IPS-15b (cell line): ENCODE data around the gene SNX9.
"Not testable (repeated sequence)": the region's sequence is repeated elsewhere in the genome, so short reads cannot be mapped to it uniquely, and the experiment has no call there.

Experiments used
- H3K27me3 ChIP-seq: one replicate; pipeline ENCODE4 v1.6.1; 2013; ENCODE audit warnings: low read length; ENCODE audit not compliant: control insufficient read depth, insufficient read depth
- H3K36me3 ChIP-seq: one replicate; pipeline ENCODE4 v1.6.1; 2013; ENCODE audit warnings: low read length; ENCODE audit not compliant: control insufficient read depth, insufficient read depth
- H3K4me1 ChIP-seq: one replicate; pipeline ENCODE4 v1.6.1; 2013; ENCODE audit warnings: mild to moderate bottlenecking, low read length; ENCODE audit not compliant: control insufficient read depth, insufficient read depth
- H3K4me3 ChIP-seq: one replicate; pipeline ENCODE4 v1.5.1; 2013; ENCODE audit warnings: low read depth, low read length
- H3K9ac ChIP-seq: one replicate; pipeline ENCODE4 v1.6.1; 2013; ENCODE audit warnings: low read depth, mild to moderate bottlenecking, low read length
- H3K9me3 ChIP-seq: one replicate; pipeline ENCODE4 v1.6.1; 2013; ENCODE audit warnings: mild to moderate bottlenecking, low read length; ENCODE audit not compliant: control insufficient read depth, insufficient read depth

SNX9 gene

DNA sequence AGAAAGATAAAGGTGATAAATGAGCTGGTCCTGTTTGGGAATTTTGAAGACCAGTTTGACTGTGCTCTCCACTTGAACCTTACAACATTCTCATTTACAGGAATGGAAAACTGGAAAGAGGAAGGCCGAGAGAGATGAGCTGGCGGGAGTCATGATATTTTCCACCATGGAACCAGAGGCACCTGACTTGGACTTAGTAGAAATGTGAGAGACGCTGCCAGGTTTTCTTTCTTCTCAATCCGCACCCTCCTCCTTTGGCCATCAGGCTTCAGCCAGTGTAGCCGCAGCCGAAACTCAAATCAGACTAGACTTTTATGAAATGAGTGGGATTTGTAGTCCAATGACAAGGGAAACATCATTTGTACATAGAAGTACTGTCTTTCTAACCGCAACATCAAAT lies 104.0 kb downstream of the SNX9 start:
- Histone ChIP-seq H3K27me3 (no peaks in the 10 kb centered on the region), H3K9me3 (no peaks in the 10 kb centered on the region), H3K4me3 (no peak overlapping the region), H3K36me3 (no peaks in the 10 kb centered on the region), H3K4me1 (peaks cover 15% of the 10 kb centered on the region), H3K9ac (no peak overlapping the region)

GRCh38 chr6:157928428-157928827 lies 105.4 kb downstream of the SNX9 start:
- H3K36me3 ChIP-seq = peaks cover 1% of the 10 kb centered on the region
- peaks cover 15% of the 10 kb centered on the region for H3K4me1 ChIP-seq

GRCh38 chr6:157929076-157929475 lies 106.0 kb downstream of the SNX9 start:
- no peak overlapping the region for H3K4me3 ChIP-seq
- H3K36me3 ChIP-seq = peaks cover 2% of the 10 kb centered on the region
- no peak overlapping the region for H3K9ac ChIP-seq
- H3K4me1 ChIP-seq = peaks cover 15% of the 10 kb centered on the region
- H3K27me3 ChIP-seq = no peaks in the 10 kb centered on the region
- H3K9me3 ChIP-seq = no peaks in the 10 kb centered on the region

More at GRCh38 chr6:157928428-157928827, 105.4 kb downstream of the SNX9 start:
- Histone ChIP-seq H3K4me3 (no peak overlapping the region), H3K9ac (no peak overlapping the region), H3K9me3 (no peaks in the 10 kb centered on the region), H3K27me3 (no peaks in the 10 kb centered on the region)

GRCh38 chr6:157929765-157930319 lies 106.8 kb downstream of the SNX9 start:
- Histone ChIP-seq H3K9ac (no peak overlapping the region), H3K4me3 (no peak overlapping the region), H3K9me3 (no peaks in the 10 kb centered on the region), H3K27me3 (no peaks in the 10 kb centered on the region), H3K36me3 (peaks cover 2% of the 10 kb centered on the region), H3K4me1 (peaks cover 15% of the 10 kb centered on the region)

DNA sequence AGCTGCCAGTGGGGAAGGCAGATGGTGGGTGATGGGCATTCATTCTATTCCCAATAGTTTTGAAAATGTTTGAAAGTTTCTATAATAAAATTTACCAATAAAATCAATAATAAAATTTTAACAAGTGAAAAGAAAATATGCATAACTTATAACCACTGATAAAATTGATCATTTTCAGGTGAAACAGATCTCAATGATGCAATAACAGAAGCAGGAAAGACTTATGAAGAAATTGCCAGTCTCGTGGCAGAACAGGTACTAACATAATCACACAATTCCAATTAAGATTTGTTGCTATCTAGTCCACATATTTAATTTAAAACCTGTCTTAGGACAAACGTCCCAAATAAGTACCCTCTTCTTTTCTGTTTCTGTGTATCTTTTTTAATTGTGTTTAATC lies 112.7 kb downstream of the SNX9 start:
- no peak overlapping the region for H3K4me3 ChIP-seq
- H3K27me3 ChIP-seq = no peaks in the 10 kb centered on the region
- peaks cover 2% of the 10 kb centered on the region for H3K36me3 ChIP-seq
- H3K4me1 ChIP-seq = peaks cover 6% of the 10 kb centered on the region
- no peak overlapping the region for H3K9ac ChIP-seq
- no peaks in the 10 kb centered on the region for H3K9me3 ChIP-seq

- peaks cover 8% of the 10 kb centered on the region for H3K36me3 ChIP-seq
- no peak overlapping the region for H3K9ac ChIP-seq
- no peaks in the 10 kb centered on the region for H3K9me3 ChIP-seq
- H3K4me1 ChIP-seq = no peaks in the 10 kb centered on the region
- H3K27me3 ChIP-seq = no peaks in the 10 kb centered on the region
- no peak overlapping the region for H3K4me3 ChIP-seq
These were observed 114.3 kb downstream of the SNX9 start for GRCh38 chr6:157937318-157937717.

DNA sequence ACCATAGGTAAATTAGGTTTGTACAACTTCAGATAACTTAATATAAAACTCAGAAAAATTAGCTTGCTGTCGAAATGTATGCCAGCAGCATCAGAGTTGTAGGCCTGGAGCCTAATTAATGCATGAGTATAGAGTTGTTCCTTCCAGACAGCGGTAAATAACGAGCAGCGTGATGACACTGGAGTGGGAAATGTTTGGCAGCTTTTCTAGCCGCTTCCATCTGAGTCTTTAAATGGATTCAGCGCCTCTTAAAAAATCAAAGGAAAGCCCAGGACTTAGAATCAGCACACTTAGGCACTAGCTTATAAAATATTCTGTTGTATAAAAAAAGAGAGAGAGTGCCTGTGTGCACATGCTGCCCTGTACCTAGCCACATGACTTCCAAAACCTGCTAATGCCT lies 114.9 kb downstream of the SNX9 start:
- Histone ChIP-seq H3K27me3 (no peaks in the 10 kb centered on the region), H3K36me3 (peaks cover 8% of the 10 kb centered on the region)

DNA sequence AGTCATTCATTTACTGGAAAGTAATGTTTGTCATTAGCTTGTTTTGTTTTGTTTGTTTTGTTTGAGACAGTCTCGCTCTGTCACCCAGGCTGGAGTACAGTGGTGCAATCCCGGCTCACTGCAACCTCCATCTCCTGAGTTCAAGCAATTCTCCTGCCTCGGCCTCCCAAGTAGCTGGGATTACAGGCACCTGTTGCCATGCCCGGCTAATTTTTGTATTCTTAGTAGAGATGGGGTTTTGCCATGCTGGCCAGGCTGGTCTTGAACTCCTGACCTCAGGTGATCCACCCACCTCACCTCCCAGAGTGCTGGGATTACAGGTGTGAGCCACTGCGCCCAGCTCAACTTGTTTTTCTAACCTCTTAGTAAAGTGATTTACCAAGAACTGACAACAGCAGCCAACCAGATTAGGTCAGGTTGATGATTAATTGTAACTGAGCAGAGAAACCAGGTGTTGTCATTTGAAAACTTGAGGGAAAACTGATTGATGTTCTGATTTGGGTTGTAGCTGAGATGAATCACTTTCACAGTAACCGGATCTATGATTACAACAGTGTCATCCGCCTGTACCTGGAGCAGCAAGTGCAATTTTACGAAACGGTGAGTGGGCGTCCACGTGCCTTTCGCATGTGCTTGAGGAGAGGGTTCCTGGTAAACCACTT lies 117.5 kb downstream of the SNX9 start:
- H3K36me3 ChIP-seq = peaks cover 12% of the 10 kb centered on the region
- not testable (repeated sequence) for H3K9ac ChIP-seq, H3K9me3 ChIP-seq, H3K27me3 ChIP-seq, H3K4me3 ChIP-seq, H3K4me1 ChIP-seq

More for the DNA sequence above, 114.9 kb downstream of the SNX9 start:
- Histone ChIP-seq H3K4me1 (no peaks in the 10 kb centered on the region), H3K9ac (no peak overlapping the region), H3K9me3 (no peaks in the 10 kb centered on the region), H3K4me3 (no peak overlapping the region)

DNA sequence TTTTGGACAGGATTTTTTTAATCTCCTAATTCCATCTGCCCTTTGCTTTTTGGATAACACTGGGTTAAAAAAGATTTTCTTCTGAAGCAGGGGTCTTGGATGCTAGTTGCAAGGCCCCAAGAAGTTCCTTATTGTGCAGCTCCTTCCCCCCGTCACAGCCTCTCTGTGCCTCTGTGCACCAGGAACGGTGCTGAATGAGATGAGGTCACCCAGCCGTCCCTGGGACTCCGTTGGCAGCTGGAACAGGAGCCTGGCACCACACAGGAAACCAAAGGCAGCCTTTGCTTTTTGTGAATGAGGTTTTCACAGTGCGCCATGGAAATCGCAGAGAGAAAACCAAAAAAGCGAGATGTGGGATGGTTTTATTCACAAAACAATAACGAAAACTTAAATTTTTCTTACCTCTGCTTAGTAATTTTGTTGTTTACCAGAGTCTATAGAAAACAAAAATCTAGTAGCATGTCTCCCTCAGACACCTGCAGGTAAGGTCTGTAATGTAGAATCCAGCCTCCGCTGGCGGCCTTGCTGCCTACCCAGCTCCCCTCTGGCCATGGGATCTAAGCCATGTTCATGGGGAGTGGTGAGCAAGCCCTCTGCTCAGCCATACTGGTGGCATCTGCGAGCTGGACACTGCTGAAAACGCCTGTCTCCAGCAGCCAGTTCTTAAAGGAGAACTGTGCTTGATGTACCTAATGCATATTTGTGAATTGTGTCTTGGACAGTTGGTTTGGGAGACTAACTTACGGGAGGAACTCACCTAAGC lies 118.2 kb downstream of the SNX9 start:
- H3K36me3 ChIP-seq = peaks cover 12% of the 10 kb centered on the region
- no peaks in the 10 kb centered on the region for H3K9me3 ChIP-seq
- no peak overlapping the region for H3K9ac ChIP-seq
- no peaks in the 10 kb centered on the region for H3K27me3 ChIP-seq
- H3K4me3 ChIP-seq = no peak overlapping the region
- H3K4me1 ChIP-seq = no peaks in the 10 kb centered on the region

DNA sequence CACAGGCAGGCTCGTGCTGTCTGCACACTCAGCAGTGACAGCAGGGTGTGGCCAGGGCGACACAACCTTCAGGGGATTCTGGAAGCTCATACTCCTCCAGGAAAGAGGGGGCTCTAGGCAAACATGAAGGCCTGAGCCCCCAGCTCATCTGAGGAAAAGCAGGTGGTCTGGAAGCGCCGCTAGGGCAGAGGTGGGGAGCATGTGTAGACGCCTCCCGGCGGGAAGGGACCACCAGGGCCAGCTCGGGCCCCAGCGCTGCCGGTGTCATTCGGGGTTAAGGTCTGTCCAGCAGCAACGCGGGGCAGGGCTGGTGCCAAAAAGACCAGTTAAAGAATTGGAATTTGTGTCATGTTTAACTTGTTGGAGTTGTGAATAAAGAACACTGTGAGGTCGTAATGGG lies 119.3 kb downstream of the SNX9 start:
- Histone ChIP-seq H3K36me3 (peaks cover 12% of the 10 kb centered on the region), H3K9ac (no peak overlapping the region), H3K27me3 (no peaks in the 10 kb centered on the region), H3K9me3 (no peaks in the 10 kb centered on the region), H3K4me3 (no peak overlapping the region), H3K4me1 (no peaks in the 10 kb centered on the region)

GRCh38 chr6:157943249-157943963 lies 120.4 kb downstream of the SNX9 start:
- Histone ChIP-seq H3K9ac (no peak overlapping the region), H3K9me3 (no peaks in the 10 kb centered on the region), H3K4me1 (no peaks in the 10 kb centered on the region), H3K4me3 (no peak overlapping the region), H3K27me3 (no peaks in the 10 kb centered on the region), H3K36me3 (peaks cover 12% of the 10 kb centered on the region)
